GM12865 (cell line): ENCODE data around the gene TTYH3.

Source experiments
- DNase-seq: peaks from one replicate; pipeline ENCODE4 v3.0.0; 2010; ENCODE audit warnings: low read depth
- H3K4me3 ChIP-seq: 2 replicates; pipeline ENCODE4 v1.5.1; 2011; ENCODE audit warnings: mild to moderate bottlenecking, low read depth, low read length, control low read depth
- CTCF ChIP-seq: IDR thresholded peaks from 2 replicates; pipeline ENCODE4 v1.5.1; 2011; ENCODE audit warnings: low read length, control low read depth, low read depth, inconsistent platforms; ENCODE audit not compliant: insufficient read depth; ENCODE audit errors: missing control alignments

TTYH3 gene

GRCh38 chr7:2643386-2644219 is 11.8 kb downstream of the TTYH3 start:
- no peak overlapping the region for H3K4me3 ChIP-seq
- peak; percentile 27 for TF ChIP-seq CTCF
- DNase-seq = peak; percentile 41

GRCh38 chr7:2644220-2644561 is 12.4 kb downstream of the TTYH3 start:
- no peak for TF ChIP-seq CTCF
- DNase-seq = no peak
- no peak overlapping the region for H3K4me3 ChIP-seq

GRCh38 chr7:2644562-2645273 is 12.9 kb downstream of the TTYH3 start:
- no peak overlapping the region for H3K4me3 ChIP-seq
- DNase-seq = no peak
- TF ChIP-seq CTCF = no peak

GRCh38 chr7:2645274-2645868 is 13.6 kb downstream of the TTYH3 start:
- no peak overlapping the region for H3K4me3 ChIP-seq
- no peak for TF ChIP-seq CTCF
- DNase-seq = peak; percentile 72

GRCh38 chr7:2646336-2646679 is 14.5 kb downstream of the TTYH3 start:
- TF ChIP-seq CTCF = no peak
- DNase-seq = no peak
- no peak overlapping the region for H3K4me3 ChIP-seq

- no peak for TF ChIP-seq CTCF
- no peak overlapping the region for H3K4me3 ChIP-seq
- no peak for DNase-seq
Measured at GRCh38 chr7:2646680-2647571, 15.1 kb downstream of the TTYH3 start.
